ENCODE results near the gene SMCO2. TPM values are rescaled to one million over a fixed set of nuclear protein-coding genes. Genes with fewer than 3 reads are reported as not detected.

The SMCO2 gene
- total RNA-seq = under 1 TPM in 1 of 7 donors, not detected in 6; 0.92 TPM
- polyA plus RNA-seq = under 1 TPM in 2 of 3 donors, not detected in 1; 0.06 to 0.16 TPM
- long read RNA-seq, donor 1 = 0 reads
- long read RNA-seq, donor 2 = 0 reads

DNA sequence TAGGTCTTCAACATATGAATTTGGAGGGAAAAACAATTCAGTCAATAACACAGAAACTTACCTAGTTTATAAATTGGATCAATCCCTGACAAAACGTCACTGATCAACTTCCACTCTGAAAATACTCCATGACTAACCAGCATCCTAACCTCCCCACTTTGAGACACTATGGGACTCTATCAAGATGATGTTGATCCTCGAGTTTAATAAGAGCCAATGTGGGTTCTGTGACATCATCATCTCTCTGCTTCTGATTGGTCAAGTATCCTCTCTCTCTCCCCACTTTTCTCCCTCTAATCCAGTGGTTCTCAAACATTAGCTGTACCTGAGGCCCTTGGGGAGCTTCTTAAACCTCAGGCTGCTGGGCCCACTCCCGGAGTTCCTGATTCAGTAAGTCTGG, at the start of gene SMCO2:
TSS of gene SMCO2 (plus strand) at position 301 of the 400 bp plus-strand sequence. CDS start 23,896 bp downstream, outside the sequence.
- Histone ChIP-seq H3K9me3 (peaks cover 0 to 14% (median 9%) of the 10 kb centered on the region in 8 donors), H3K4me3 (no peak within 1 kb of the TSS), H3K36me3 (no peaks in the 10 kb centered on the region), H3K4me1 (no peaks in the 10 kb centered on the region), H3K27ac (no peak within 1 kb of the TSS), H3K27me3 (replicated peaks in 1 of 7) (peaks cover 0 to 3% (median 0%) of the 10 kb centered on the region in 7 donors)
- TF ChIP-seq POLR2A (IDR thresholded peaks at IDR 0.05) (no peak), POLR2AphosphoS5 (IDR thresholded peaks at IDR 0.05) (no peak)
- TF ChIP-seq, protein P1, sequence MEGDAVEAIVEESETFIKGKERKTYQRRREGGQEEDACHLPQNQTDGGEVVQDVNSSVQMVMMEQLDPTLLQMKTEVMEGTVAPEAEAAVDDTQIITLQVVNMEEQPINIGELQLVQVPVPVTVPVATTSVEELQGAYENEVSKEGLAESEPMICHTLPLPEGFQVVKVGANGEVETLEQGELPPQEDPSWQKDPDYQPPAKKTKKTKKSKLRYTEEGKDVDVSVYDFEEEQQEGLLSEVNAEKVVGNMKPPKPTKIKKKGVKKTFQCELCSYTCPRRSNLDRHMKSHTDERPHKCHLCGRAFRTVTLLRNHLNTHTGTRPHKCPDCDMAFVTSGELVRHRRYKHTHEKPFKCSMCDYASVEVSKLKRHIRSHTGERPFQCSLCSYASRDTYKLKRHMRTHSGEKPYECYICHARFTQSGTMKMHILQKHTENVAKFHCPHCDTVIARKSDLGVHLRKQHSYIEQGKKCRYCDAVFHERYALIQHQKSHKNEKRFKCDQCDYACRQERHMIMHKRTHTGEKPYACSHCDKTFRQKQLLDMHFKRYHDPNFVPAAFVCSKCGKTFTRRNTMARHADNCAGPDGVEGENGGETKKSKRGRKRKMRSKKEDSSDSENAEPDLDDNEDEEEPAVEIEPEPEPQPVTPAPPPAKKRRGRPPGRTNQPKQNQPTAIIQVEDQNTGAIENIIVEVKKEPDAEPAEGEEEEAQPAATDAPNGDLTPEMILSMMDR (IDR thresholded peaks at IDR 0.05 in 8 of 11, conservative IDR thresholded peaks at IDR 0.05 in 3 of 11) = no peak
- DNase-seq = no peak
- WGBS, 5 donors = 89 to 98% (median 92%) methylated on average over 3 of the region's 3 CpGs
- intact Hi-C loops (cut with DNase I; ENCODE audit: low total_unique reads) = no loop called here

DNA sequence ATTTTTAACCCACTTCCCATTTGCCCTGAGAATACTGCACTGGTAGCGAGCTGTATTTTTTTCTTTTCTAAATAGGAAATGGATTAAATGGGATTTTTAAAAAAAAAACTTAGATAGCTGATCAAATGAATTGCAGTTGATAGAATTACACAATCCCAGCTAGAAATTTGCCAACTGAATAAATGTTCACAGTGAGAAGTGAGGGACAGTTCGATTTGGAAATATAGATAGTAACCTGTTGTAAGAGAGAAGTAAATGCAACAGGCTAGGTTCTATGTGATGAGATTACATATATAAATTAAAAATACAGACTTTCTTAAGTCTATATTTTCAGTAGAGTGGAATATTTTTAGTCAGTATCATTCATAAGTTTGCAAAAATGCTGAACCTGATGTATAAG, 48.1 kb upstream of the SMCO2 start:
- 50 to 86% (median 75%) methylated on average over 2 of the region's 2 CpGs for WGBS, 5 donors
- Histone ChIP-seq H3K4me3 (no peak overlapping the region), H3K4me1 (no peaks in the 10 kb centered on the region), H3K36me3 (no peaks in the 10 kb centered on the region), H3K27me3 (replicated peaks in 1 of 7) (no peaks in the 10 kb centered on the region), H3K9me3 (no peaks in the 10 kb centered on the region), H3K27ac (no peak overlapping the region)
- intact Hi-C loops (cut with DNase I; ENCODE audit: low total_unique reads) = no loop called here
- TF ChIP-seq, protein P1 (IDR thresholded peaks at IDR 0.05 in 8 of 11, conservative IDR thresholded peaks at IDR 0.05 in 3 of 11) = no peak
- no peak for DNase-seq

DNA sequence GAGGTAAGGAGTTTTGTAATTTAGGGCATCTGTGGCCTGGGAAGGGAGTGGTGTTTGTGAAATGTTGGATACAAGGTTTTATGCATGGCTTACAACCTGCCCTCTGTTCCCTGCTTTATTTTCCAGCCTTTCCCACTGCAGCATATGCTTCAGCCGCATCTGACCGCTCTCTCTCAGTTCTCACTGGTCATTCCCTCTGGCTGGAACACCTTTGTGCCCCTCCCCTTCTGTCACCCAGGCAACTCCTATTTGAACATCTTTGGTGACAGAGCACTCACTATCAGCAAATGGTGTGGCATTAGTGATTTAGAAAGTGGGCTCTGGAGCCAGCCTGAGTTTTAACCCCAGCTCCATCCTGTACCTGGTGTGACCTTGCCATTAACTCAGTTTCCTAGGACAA, 47.5 kb upstream of the SMCO2 start:
- Histone ChIP-seq H3K4me3 (no peak overlapping the region), H3K36me3 (no peaks in the 10 kb centered on the region), H3K27me3 (replicated peaks in 1 of 7) (no peaks in the 10 kb centered on the region), H3K9me3 (no peaks in the 10 kb centered on the region), H3K27ac (no peak overlapping the region), H3K4me1 (no peaks in the 10 kb centered on the region)
- TF ChIP-seq POLR2A (IDR thresholded peaks at IDR 0.05) = no peak
- TF ChIP-seq, protein P1 (IDR thresholded peaks at IDR 0.05 in 8 of 11, conservative IDR thresholded peaks at IDR 0.05 in 3 of 11) = no peak
- no peak for TF ChIP-seq POLR2AphosphoS5 (IDR thresholded peaks at IDR 0.05)
- no peak for DNase-seq
- WGBS, 5 donors = 91 to 100% (median 98%) methylated on average over 2 of the region's 2 CpGs
- intact Hi-C loops (cut with DNase I; ENCODE audit: low total_unique reads) = no loop called here

DNA sequence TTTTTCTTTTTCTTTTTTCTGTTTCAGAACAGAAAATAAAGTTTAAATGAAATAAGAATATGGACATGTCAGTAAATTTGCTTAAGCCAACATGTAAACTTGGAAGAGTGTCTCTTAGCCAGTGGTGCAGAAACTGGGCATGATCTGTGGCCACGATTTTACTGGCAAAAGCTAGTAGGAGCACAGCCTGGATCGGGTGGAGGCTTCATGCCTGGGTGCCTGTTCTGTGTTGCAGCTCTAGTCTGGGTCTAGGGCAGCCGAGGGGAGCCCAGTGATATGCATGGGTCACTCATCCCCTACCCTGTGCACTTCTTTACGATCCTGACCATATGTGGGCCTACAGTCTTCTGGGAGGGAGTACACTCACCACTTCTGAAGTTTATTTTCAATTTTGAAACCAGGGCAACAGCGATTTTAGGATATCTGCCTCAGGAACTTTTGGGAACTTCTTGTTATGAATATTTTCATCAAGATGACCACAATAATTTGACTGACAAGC, 45.6 kb upstream of the SMCO2 start:
- Histone ChIP-seq H3K27me3 (replicated peaks in 1 of 7) (no peaks in the 10 kb centered on the region), H3K4me3 (no peak overlapping the region), H3K36me3 (no peaks in the 10 kb centered on the region), H3K4me1 (no peaks in the 10 kb centered on the region), H3K9me3 (peaks cover 0 to 6% (median 0%) of the 10 kb centered on the region in 8 donors), H3K27ac (no peak overlapping the region)
- TF ChIP-seq, protein P1 (IDR thresholded peaks at IDR 0.05 in 8 of 11, conservative IDR thresholded peaks at IDR 0.05 in 3 of 11) = no peak
- TF ChIP-seq POLR2A (IDR thresholded peaks at IDR 0.05) (no peak), POLR2AphosphoS5 (IDR thresholded peaks at IDR 0.05) (no peak)
- DNase-seq = no peak
- intact Hi-C loops (cut with DNase I; ENCODE audit: low total_unique reads) = no loop called here
- 83 to 90% (median 89%) methylated on average over 5 of the region's 5 CpGs for WGBS, 5 donors
